ENCODE data around the gene TXNDC5. TPM values are rescaled to one million over a fixed set of nuclear protein-coding genes. Genes with fewer than 3 reads are reported as not detected.

The TXNDC5 gene
- total and polyA plus RNA-seq, 2 of the 13 experiments (the other 11 are each of a cell fraction or from before 2014, with no cell fraction given): 287 to 578 TPM

GRCh38 chr6:7910654-7911344 is at the start of gene TXNDC5 (continued):
- TF ChIP-seq SMARCC2 (IDR thresholded peaks at IDR 0.05) (no peak), NFATC3 (CRISPR knock-in tag; IDR thresholded peaks at IDR 0.05) (no peak), WIZ (CRISPR knock-in tag; IDR thresholded peaks at IDR 0.05) (no peak), DPF2 (CRISPR knock-in tag; IDR thresholded peaks at IDR 0.05; ENCODE audit: borderline replicate concordance, low read depth) (no peak), ARID4A (CRISPR knock-in tag; IDR thresholded peaks at IDR 0.05; ENCODE audit: borderline replicate concordance) (peak; percentile 74; the same call in 1 of the 2 replicates), ZNF678 (CRISPR knock-in tag; IDR thresholded peaks at IDR 0.05) (no peak), ZNF850 (CRISPR knock-in tag; conservative IDR thresholded peaks at IDR 0.05) (no peak), ZNF138 (CRISPR knock-in tag; IDR thresholded peaks at IDR 0.05; ENCODE audit: low read depth) (no peak), NBN (conservative IDR thresholded peaks at IDR 0.05) (no peak), ZBTB42 (CRISPR knock-in tag; IDR thresholded peaks at IDR 0.05) (0 out of 2 replicates have a peak, but pooled peaks have one; percentile 6), PHF21A (CRISPR knock-in tag; IDR thresholded peaks at IDR 0.05) (peak; percentile 15; the same call in 1 of the 2 replicates), DMTF1 (CRISPR knock-in tag; IDR thresholded peaks at IDR 0.05) (no peak), ZNF704 (CRISPR knock-in tag; IDR thresholded peaks at IDR 0.05; ENCODE audit: borderline replicate concordance) (0 out of 2 replicates have a peak, but pooled peaks have one; percentile 67), AFF4 (CRISPR knock-in tag; IDR thresholded peaks at IDR 0.05) (no peak), PLSCR1 (CRISPR knock-in tag; IDR thresholded peaks at IDR 0.05; ENCODE audit: borderline replicate concordance) (no peak), SP140L (CRISPR knock-in tag; IDR thresholded peaks at IDR 0.05; ENCODE audit: borderline replicate concordance) (no peak; the same call in 1 of the 2 replicates), RAD51 (IDR thresholded peaks at IDR 0.05; ENCODE audit: borderline replicate concordance) (no peak)

Measured in HepG2 (cell line).